ENCODE data around the gene TSPAN6. TPM values are rescaled to one million over a fixed set of nuclear protein-coding genes. Genes with fewer than 3 reads are reported as not detected.

Gene TSPAN6
- total and polyA plus RNA-seq, 9 of the 15 experiments (the other 6 are each of a cell fraction or from before 2014, with no cell fraction given), result 0.04 to 0.68 (median 0.11) TPM; not detected in 6

GRCh38 chrX:100596601-100597000, 40.0 kb downstream of the TSPAN6 start (continued):
- TF ChIP-seq NFE2L1 (tag; IDR thresholded peaks at IDR 0.05; ENCODE audit: borderline replicate concordance, low read depth) (no peak), ZNF239 (CRISPR knock-in tag; IDR thresholded peaks at IDR 0.05) (no peak), FOXM1 (IDR thresholded peaks at IDR 0.05; ENCODE audit: low read depth) (no peak), FOXM1 (CRISPR knock-in tag; IDR thresholded peaks at IDR 0.05; ENCODE audit: low read depth) (no peak), MXD1 (CRISPR knock-in tag; IDR thresholded peaks at IDR 0.05; ENCODE audit: borderline replicate concordance, poor library complexity, severe bottlenecking) (no peak), C11orf30 (IDR thresholded peaks at IDR 0.05; ENCODE audit: low read depth) (no peak), GATAD2A (IDR thresholded peaks at IDR 0.05) (no peak), PTTG1 (tag; IDR thresholded peaks at IDR 0.05; ENCODE audit: low read depth) (no peak), KLF10 (CRISPR knock-in tag; IDR thresholded peaks at IDR 0.05) (no peak)
- TF ChIP-seq, protein P1, sequence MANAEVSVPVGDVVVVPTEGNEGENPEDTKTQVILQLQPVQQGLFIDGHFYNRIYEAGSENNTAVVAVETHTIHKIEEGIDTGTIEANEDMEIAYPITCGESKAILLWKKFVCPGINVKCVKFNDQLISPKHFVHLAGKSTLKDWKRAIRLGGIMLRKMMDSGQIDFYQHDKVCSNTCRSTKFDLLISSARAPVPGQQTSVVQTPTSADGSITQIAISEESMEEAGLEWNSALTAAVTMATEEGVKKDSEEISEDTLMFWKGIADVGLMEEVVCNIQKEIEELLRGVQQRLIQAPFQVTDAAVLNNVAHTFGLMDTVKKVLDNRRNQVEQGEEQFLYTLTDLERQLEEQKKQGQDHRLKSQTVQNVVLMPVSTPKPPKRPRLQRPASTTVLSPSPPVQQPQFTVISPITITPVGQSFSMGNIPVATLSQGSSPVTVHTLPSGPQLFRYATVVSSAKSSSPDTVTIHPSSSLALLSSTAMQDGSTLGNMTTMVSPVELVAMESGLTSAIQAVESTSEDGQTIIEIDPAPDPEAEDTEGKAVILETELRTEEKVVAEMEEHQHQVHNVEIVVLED (CRISPR knock-in tag; IDR thresholded peaks at IDR 0.05), result no peak

DNA sequence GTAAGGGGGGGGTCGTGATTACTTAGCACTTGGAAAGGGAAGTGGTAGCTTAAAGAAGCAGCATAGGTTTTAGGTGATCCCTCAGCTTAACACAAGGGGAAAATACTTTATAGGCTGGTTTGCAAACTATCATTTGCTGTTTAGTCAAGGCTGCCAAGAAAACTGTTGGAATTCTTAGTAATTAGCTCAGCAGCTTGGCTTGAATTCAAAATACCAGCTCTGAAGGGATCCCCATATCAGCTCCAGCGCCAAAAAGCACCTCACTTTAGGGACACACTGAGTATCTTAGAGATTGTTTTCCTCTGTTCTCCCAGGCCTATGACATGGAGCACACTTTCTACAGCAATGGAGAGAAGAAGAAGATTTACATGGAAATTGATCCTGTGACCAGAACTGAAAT, 43.0 kb downstream of the TSPAN6 start:
- WGBS (ENCODE audit: insufficient coverage, low coverage, missing lambda C conversion rate), result 0% methylated on average over 2 of the region's 2 CpGs
- Histone ChIP-seq H3K4me2 (ENCODE audit: insufficient read depth, low read length) (no peak overlapping the region), H3K79me2 (ENCODE audit: control insufficient read depth, insufficient read depth, low read length) (no peaks in the 10 kb centered on the region), H4K20me1 (replicated peaks; ENCODE audit: control insufficient read depth, insufficient read depth, low read length) (no peaks in the 10 kb centered on the region), H3K9me1 (ENCODE audit: control insufficient read depth, insufficient read depth, low read length) (no peaks in the 10 kb centered on the region), H3K9ac (ENCODE audit: insufficient read depth in 1 of 2, low read depth in 2 of 2, low read length in 2 of 2) (no peak overlapping the region), H3K36me3 (ENCODE audit: control insufficient read depth, insufficient read depth, low read length) (no peaks in the 10 kb centered on the region), H3K4me3 (no peak overlapping the region), H3K27ac (ENCODE audit: extremely low read depth, low read depth, low read length) (no peak overlapping the region), H3K4me1 (replicated peaks in 1 of 2; ENCODE audit: control insufficient read depth in 2 of 2, insufficient read depth in 2 of 2, low read length in 2 of 2) (no peaks in the 10 kb centered on the region), H2AFZ (ENCODE audit: low read depth, low read length) (no peak overlapping the region), H3K27me3 (ENCODE audit: control insufficient read depth in 2 of 2, insufficient read depth in 2 of 2, low read length in 2 of 2) (no peaks in the 10 kb centered on the region), H3K9me3 (replicated peaks; ENCODE audit: control insufficient read depth, insufficient read depth, low read depth, low read length) (no peaks in the 10 kb centered on the region)
- in situ Hi-C loops (cut with MboI) (no loop called here), intact Hi-C loops (cut with micrococcal nuclease) (no loop called here)
- CTCF ChIA-PET (ENCODE audit: low intra/inter-chr PET ratio), result no interaction called here
- FAIRE-seq (no peak), ATAC-seq (no peak), DNase-seq (ENCODE audit: extremely low read depth in 1 of 4, low spot score in 3 of 4) (no peak)
- BruUV-seq (replicated peaks), result no TSS peak
- POLR2A ChIA-PET, result no interaction called here
- TF ChIP-seq HDAC8 (tag; IDR thresholded peaks at IDR 0.05), result no peak
- TF ChIP-seq MAZ (CRISPR knock-in tag; conservative IDR thresholded peaks at IDR 0.05 in 1 of 2, IDR thresholded peaks at IDR 0.05 in 1 of 2), result no peak
- TF ChIP-seq MXD1 (CRISPR knock-in tag; IDR thresholded peaks at IDR 0.05; ENCODE audit: borderline replicate concordance, poor library complexity, severe bottlenecking), result no peak
- TF ChIP-seq, protein P2, sequence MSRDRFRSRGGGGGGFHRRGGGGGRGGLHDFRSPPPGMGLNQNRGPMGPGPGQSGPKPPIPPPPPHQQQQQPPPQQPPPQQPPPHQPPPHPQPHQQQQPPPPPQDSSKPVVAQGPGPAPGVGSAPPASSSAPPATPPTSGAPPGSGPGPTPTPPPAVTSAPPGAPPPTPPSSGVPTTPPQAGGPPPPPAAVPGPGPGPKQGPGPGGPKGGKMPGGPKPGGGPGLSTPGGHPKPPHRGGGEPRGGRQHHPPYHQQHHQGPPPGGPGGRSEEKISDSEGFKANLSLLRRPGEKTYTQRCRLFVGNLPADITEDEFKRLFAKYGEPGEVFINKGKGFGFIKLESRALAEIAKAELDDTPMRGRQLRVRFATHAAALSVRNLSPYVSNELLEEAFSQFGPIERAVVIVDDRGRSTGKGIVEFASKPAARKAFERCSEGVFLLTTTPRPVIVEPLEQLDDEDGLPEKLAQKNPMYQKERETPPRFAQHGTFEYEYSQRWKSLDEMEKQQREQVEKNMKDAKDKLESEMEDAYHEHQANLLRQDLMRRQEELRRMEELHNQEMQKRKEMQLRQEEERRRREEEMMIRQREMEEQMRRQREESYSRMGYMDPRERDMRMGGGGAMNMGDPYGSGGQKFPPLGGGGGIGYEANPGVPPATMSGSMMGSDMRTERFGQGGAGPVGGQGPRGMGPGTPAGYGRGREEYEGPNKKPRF (IDR thresholded peaks at IDR 0.05; ENCODE audit: low read depth, low read length), result no peak
- TF ChIP-seq RFX1 (IDR thresholded peaks at IDR 0.05), result no peak
- TF ChIP-seq ZC3H8 (IDR thresholded peaks at IDR 0.05), result no peak
- TF ChIP-seq CHD1 (IDR thresholded peaks at IDR 0.05; ENCODE audit: low read length), result no peak
- no peak for TF ChIP-seq SIN3B (IDR thresholded peaks at IDR 0.05; ENCODE audit: low read depth)
- TF ChIP-seq ZFPM2 (CRISPR knock-in tag; IDR thresholded peaks at IDR 0.05), result no peak
- TF ChIP-seq BDP1 (IDR thresholded peaks at IDR 0.05; ENCODE audit: insufficient read depth, insufficient read length), result no peak
- no peak for TF ChIP-seq MECOM (CRISPR knock-in tag; IDR thresholded peaks at IDR 0.05)
